OCI-LY3 (cell line): ENCODE measurements around the gene NR1H4.

Experiments
- EZH2phosphoT487 ChIP-seq: fragments of 200-600 bp; shearing (Covaris generic); IDR thresholded peaks from 2 replicates; pipeline ENCODE4 v1.6.1; 2018; ENCODE audit warnings: antibody characterized with exemption, mixed run types, low read depth
- TF ChIP-seq, protein P1 (sequence below): fragments of 200-600, 300-600 bp; sonication (generic); IDR thresholded peaks from 2 replicates; pipeline ENCODE4 v1.5.1; 2014; ENCODE audit warnings: antibody characterized with exemption, low read length, low read depth

DNA sequence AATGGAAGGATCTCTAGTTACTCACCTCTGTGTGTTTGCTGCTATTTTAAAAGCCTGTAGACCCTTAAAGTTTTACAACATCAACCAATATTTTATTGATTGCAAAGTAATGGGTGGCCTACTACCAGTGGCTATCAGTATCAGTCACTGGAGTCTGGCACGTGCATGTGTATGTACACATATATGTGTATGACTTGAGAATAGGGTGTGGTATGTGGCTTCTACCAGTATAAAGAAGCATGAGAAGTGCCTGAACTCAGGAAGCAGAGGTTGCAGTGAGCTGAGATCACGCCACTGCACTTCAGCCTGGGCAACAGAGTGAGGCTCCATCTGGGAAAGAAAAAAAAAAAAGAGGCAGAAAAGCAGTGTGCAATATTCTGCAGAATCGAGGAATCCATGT lies 54.4 kb downstream of the NR1H4 start:
- TF ChIP-seq, protein P1, sequence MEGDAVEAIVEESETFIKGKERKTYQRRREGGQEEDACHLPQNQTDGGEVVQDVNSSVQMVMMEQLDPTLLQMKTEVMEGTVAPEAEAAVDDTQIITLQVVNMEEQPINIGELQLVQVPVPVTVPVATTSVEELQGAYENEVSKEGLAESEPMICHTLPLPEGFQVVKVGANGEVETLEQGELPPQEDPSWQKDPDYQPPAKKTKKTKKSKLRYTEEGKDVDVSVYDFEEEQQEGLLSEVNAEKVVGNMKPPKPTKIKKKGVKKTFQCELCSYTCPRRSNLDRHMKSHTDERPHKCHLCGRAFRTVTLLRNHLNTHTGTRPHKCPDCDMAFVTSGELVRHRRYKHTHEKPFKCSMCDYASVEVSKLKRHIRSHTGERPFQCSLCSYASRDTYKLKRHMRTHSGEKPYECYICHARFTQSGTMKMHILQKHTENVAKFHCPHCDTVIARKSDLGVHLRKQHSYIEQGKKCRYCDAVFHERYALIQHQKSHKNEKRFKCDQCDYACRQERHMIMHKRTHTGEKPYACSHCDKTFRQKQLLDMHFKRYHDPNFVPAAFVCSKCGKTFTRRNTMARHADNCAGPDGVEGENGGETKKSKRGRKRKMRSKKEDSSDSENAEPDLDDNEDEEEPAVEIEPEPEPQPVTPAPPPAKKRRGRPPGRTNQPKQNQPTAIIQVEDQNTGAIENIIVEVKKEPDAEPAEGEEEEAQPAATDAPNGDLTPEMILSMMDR: no peak
- TF ChIP-seq EZH2phosphoT487: no peak
